GM12892 (cell line): Measurements from ENCODE around the gene TRAF3IP1.
A peak's percentile ranks its signal among the peaks of the same experiment; 100 is the strongest.
"Not testable (repeated sequence)": the region's sequence is repeated elsewhere in the genome, so short reads cannot be mapped to it uniquely, and the experiment has no call there.

Experiments used
- DNase-seq: peaks from one replicate; pipeline ENCODE4 v3.0.0; 2011; ENCODE audit not compliant: insufficient read length
- FAIRE-seq: peaks from 2 replicates; lab custom pipeline; 2011; peaks lifted over from hg19 to GRCh38; lab: Jason Lieb, UNC
- POLR2A ChIP-seq: IDR thresholded peaks from 2 replicates; pipeline ENCODE4 v1.6.1; 2011; ENCODE audit warnings: low read depth, low read length, control low read depth
- POLR2AphosphoS5 ChIP-seq: IDR thresholded peaks from 2 replicates; pipeline ENCODE4 v1.6.1; 2011; ENCODE audit warnings: low read depth, low read length, control low read depth
- TAF1 ChIP-seq: IDR thresholded peaks from 2 replicates; pipeline ENCODE4 v1.6.1; 2011; ENCODE audit warnings: low read depth, mild to moderate bottlenecking, control low read depth, low read length, borderline replicate concordance

TRAF3IP1 gene

GRCh38 chr2:238359403-238359802 lies 39.1 kb downstream of the TRAF3IP1 start:
- FAIRE-seq, result no peak
- no peak for TF ChIP-seq POLR2AphosphoS5
- no peak for TF ChIP-seq TAF1
- TF ChIP-seq POLR2A, result no peak
- DNase-seq, result no peak

GRCh38 chr2:238361877-238362276 lies 41.6 kb downstream of the TRAF3IP1 start:
- no peak for TF ChIP-seq POLR2A
- TF ChIP-seq TAF1, result no peak
- TF ChIP-seq POLR2AphosphoS5, result no peak
- no peak for DNase-seq
- no peak for FAIRE-seq

- no peak for TF ChIP-seq TAF1
- TF ChIP-seq POLR2AphosphoS5, result no peak
- no peak for TF ChIP-seq POLR2A
- DNase-seq (no peak), FAIRE-seq (no peak)
Observed at GRCh38 chr2:238362626-238363025, 42.3 kb downstream of the TRAF3IP1 start.

GRCh38 chr2:238369591-238370040 lies 49.3 kb downstream of the TRAF3IP1 start:
- FAIRE-seq (no peak), DNase-seq (no peak)
- TF ChIP-seq POLR2AphosphoS5, result no peak
- no peak for TF ChIP-seq TAF1
- no peak for TF ChIP-seq POLR2A

GRCh38 chr2:238370094-238370822 lies 49.9 kb downstream of the TRAF3IP1 start:
- DNase-seq (no peak), FAIRE-seq (peak; percentile 58)
- no peak for TF ChIP-seq TAF1
- no peak for TF ChIP-seq POLR2A
- no peak for TF ChIP-seq POLR2AphosphoS5

- FAIRE-seq, result peak; percentile 58
- DNase-seq, result no peak
- no peak for TF ChIP-seq POLR2AphosphoS5
- TF ChIP-seq TAF1, result no peak
- no peak for TF ChIP-seq POLR2A
Observed at GRCh38 chr2:238370823-238371372, 50.6 kb downstream of the TRAF3IP1 start.

- FAIRE-seq, DNase-seq: not testable (repeated sequence)
Observed at GRCh38 chr2:238372277-238372676, 52.0 kb downstream of the TRAF3IP1 start.

GRCh38 chr2:238376884-238377391 lies 56.6 kb downstream of the TRAF3IP1 start:
- no peak for DNase-seq
- FAIRE-seq, result no peak
- TF ChIP-seq POLR2AphosphoS5 (no peak), POLR2A (no peak), TAF1 (no peak)

GRCh38 chr2:238378230-238379095 lies 58.1 kb downstream of the TRAF3IP1 start:
- DNase-seq (no peak), FAIRE-seq (no peak)
- no peak for TF ChIP-seq POLR2AphosphoS5
- TF ChIP-seq TAF1, result no peak
- no peak for TF ChIP-seq POLR2A

GRCh38 chr2:238379096-238379810 lies 58.9 kb downstream of the TRAF3IP1 start:
- TF ChIP-seq POLR2AphosphoS5, result no peak
- TF ChIP-seq TAF1, result no peak
- TF ChIP-seq POLR2A, result no peak
- FAIRE-seq (no peak), DNase-seq (no peak)

- TF ChIP-seq POLR2A (no peak), TAF1 (no peak), POLR2AphosphoS5 (no peak)
- no peak for DNase-seq
- no peak for FAIRE-seq
Observed at GRCh38 chr2:238380336-238380735, 60.0 kb downstream of the TRAF3IP1 start.
